HUES6 (cell line): ENCODE data around the gene SGSM2.
A peak's percentile ranks its signal among the peaks of the same experiment; 100 is the strongest.

Experiments used
- H3K27ac ChIP-seq: 2 replicates; pipeline ENCODE4 v1.7.0; 2013; ENCODE audit warnings: low read depth, mild to moderate bottlenecking, low read length, inconsistent platforms
- H3K27me3 ChIP-seq: 2 replicates; pipeline ENCODE4 v1.6.1; 2013; ENCODE audit warnings: low read length; ENCODE audit not compliant: control insufficient read depth, insufficient read depth
- H3K36me3 ChIP-seq: 2 replicates; pipeline ENCODE4 v1.6.1; 2013; ENCODE audit warnings: low read length; ENCODE audit not compliant: control insufficient read depth, insufficient read depth
- H3K4me1 ChIP-seq: 2 replicates; pipeline ENCODE4 v1.6.1; 2013; ENCODE audit warnings: low read length; ENCODE audit not compliant: control insufficient read depth, insufficient read depth
- H3K4me3 ChIP-seq: 2 replicates; pipeline ENCODE4 v1.5.1; 2013; ENCODE audit warnings: low read depth, low read length
- H3K9ac ChIP-seq: one replicate; pipeline ENCODE4 v1.6.1; 2013; ENCODE audit warnings: mild to moderate bottlenecking, low read length
- H3K9me3 ChIP-seq: 2 replicates; pipeline ENCODE4 v1.6.1; 2013; ENCODE audit warnings: low read depth, low read length; ENCODE audit not compliant: control insufficient read depth, insufficient read depth

The SGSM2 gene

DNA sequence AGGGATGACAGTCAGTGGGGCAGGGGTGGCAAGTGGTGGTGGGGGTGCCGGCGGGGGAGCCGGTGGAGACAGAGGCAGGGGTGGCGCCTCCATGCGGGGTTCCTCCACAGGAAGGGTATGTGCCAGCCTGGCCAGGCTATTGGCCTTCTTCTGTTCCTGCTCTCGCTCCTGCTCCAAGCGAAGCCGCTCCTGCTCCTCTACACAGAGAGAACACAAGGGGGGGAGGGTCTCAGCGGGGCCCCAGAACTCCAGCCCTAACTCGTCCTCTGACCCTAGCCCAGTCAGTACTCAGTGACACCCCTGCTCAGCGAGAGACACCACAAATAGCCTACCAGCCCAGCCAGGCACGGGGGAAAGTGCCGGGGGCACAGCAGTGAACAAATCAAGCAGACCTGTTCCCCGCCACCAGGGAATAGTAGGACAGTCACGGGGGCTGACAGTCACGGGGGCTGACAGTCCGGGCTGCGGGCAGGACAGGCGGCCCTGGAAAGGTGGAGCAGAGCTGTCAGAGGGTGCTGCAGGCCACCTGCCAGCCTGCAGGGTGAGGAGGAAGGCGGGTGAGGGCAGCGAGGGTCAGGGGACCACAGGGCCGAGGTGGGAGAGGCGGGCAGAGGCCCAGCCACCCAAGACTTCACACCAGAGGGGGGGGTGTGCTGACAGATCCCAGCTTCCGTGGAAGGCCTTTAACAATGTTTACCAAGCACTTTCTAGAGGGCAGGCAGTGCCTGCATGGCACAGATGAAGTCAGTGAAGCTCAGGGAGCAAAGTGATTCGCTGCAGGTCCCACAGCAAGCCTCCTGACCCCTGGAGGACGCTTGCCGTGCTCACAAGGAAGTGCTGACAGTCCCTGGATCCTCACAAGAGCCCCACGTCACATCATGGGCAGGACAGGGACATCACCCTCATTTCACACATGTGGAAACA is 58.2 kb downstream of the SGSM2 start:
- Histone ChIP-seq H3K9ac (no peak overlapping the region), H3K27me3 (no peaks in the 10 kb centered on the region), H3K9me3 (no peaks in the 10 kb centered on the region), H3K4me3 (peak overlapping the region; percentile 56; the same call in 1 of the 2 replicates), H3K27ac (no peak overlapping the region), H3K4me1 (peaks cover 47% of the 10 kb centered on the region), H3K36me3 (no peaks in the 10 kb centered on the region)

DNA sequence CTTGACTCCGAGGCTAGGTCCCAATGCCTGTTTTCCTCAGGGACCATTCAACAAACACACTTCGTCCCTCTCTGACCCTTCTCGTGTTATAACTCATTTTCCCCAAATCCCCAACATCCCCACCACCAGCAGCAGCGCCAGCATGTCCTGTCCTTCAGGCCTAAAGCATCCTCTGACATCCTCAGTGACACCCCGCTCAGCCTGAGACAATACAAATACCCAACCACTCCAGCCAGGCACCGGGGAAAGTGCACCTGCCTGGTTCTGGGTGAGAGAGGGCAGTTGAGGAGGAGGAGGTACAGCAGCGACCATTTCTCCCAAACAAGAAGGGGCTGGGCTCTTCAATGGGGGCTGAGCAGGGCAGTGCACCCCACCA is 58.9 kb downstream of the SGSM2 start:
- H3K4me1 ChIP-seq = peaks cover 47% of the 10 kb centered on the region
- H3K9ac ChIP-seq = peak overlapping the region; percentile 46

DNA sequence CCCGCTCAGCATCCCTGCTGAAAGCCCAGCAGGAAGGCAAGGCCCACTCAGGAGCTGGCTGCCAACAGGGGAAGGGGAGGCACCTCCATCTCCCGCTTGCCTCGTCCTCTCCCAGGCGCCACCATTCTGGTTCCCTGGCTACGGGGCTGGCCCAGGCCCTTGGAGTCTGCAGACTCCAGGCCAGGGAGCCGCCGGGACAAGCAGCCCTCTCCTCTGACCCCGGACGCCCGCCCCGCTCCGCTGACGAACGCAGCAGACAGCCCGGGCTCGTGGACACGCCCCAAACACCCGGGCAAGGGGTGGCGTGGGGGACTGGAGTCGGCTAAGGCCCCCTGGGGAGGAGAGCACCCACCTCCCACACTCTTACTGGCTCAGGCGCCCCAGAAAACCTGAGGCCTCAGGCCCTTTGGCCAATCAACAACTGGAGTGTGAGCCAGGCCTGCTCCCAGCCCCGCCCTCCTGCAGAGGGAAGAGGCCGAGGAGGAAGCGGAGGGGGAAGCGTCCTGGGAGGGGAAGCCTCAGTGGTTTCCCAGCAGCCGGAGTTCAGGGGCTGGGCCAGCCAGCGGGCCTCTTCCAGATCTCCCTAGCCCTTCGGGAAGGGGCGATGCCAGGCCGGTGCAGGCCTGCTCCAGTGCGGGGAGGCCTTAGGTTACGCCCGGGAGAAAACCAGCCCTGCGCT is 59.4 kb downstream of the SGSM2 start:
- H3K9me3 ChIP-seq = no peaks in the 10 kb centered on the region
- H3K4me3 ChIP-seq = peak overlapping the region; percentile 56
- no peaks in the 10 kb centered on the region for H3K36me3 ChIP-seq
- H3K27me3 ChIP-seq = no peaks in the 10 kb centered on the region
- peak overlapping the region; percentile 47; the same call in 1 of the 2 replicates for H3K27ac ChIP-seq
- peaks cover 47% of the 10 kb centered on the region for H3K4me1 ChIP-seq
- peak overlapping the region; percentile 46 for H3K9ac ChIP-seq

More for the DNA sequence above, 58.9 kb downstream of the SGSM2 start:
- Histone ChIP-seq H3K4me3 (peak overlapping the region; percentile 56), H3K9me3 (no peaks in the 10 kb centered on the region), H3K27ac (peak overlapping the region; percentile 47; the same call in 1 of the 2 replicates), H3K27me3 (no peaks in the 10 kb centered on the region), H3K36me3 (no peaks in the 10 kb centered on the region)

DNA sequence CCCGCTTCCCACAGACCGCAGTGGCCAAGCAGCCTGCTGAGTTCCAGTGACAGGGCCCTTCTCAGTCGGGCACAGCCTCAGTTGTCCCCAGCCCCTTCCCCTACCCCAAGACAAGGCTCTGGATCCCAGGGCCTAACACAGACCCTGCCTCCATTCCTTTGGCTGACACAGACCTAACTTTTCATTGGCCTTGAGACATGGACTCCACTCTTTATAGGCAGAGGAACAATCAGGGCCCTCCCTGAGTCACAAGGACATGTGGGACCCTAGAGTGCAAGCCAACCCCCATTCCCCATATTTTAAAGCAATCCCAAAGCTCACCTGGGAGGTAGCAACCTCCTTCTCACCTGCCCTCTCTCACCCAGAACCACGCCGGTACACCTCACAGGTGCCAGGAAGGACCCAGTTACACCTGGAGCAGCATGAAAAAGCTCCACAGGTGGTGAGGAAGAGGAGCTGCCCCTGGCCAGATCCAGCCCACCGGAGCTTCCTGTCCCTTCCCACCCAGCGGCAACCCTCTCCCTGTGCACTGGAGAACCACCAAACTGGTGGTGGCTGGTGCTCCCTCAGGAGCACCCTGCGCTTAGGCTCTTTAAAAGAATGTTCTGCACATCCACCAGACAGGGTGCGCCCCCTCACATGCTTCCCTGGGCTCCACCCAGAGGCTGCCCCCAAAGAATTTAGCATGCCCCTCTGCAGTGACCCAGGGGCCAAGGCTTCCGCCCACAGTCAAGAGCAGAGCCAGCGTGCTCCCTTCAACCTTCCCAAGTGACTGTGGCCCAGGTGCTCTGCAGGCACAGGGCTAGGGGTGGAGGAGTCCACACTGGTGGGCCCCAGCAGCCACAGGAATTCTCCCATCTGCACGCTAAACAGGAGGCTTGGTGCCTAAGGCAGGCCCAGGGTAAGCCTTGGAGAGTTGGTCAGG is 60.2 kb downstream of the SGSM2 start:
- H3K4me1 ChIP-seq = peaks cover 39% of the 10 kb centered on the region

DNA sequence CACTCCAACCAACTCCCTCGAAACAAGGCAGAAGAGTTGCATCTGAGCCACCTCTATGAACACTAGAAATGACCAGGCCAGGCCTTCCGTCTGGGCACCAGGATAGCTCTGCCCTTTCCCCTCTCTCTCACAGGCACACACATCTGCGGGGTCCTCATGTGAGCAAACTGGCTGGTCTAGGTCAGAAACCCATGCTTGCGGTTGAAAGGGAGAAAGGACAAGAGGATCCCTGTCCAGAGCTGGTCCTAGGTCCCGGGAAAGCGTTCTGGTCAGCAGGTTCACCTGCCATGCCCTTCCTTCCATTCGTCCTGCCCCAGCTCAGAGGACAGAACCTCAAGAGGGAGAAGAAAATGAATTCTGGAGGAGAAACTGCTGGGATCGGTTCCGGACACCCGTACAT is 60.9 kb downstream of the SGSM2 start:
- Histone ChIP-seq H3K27me3 (no peaks in the 10 kb centered on the region), H3K27ac (peak overlapping the region; percentile 26; the same call in 1 of the 2 replicates), H3K36me3 (no peaks in the 10 kb centered on the region), H3K9me3 (no peaks in the 10 kb centered on the region), H3K9ac (peak overlapping the region; percentile 86), H3K4me1 (peaks cover 39% of the 10 kb centered on the region), H3K4me3 (peak overlapping the region; percentile 65)

More for the DNA sequence above, 60.2 kb downstream of the SGSM2 start:
- Histone ChIP-seq H3K9ac (peak overlapping the region; percentile 86), H3K36me3 (no peaks in the 10 kb centered on the region), H3K9me3 (no peaks in the 10 kb centered on the region), H3K27ac (0 out of 2 replicates have a peak overlapping the region, but pooled peaks have one; percentile 26), H3K4me3 (peak overlapping the region; percentile 65), H3K27me3 (no peaks in the 10 kb centered on the region)

DNA sequence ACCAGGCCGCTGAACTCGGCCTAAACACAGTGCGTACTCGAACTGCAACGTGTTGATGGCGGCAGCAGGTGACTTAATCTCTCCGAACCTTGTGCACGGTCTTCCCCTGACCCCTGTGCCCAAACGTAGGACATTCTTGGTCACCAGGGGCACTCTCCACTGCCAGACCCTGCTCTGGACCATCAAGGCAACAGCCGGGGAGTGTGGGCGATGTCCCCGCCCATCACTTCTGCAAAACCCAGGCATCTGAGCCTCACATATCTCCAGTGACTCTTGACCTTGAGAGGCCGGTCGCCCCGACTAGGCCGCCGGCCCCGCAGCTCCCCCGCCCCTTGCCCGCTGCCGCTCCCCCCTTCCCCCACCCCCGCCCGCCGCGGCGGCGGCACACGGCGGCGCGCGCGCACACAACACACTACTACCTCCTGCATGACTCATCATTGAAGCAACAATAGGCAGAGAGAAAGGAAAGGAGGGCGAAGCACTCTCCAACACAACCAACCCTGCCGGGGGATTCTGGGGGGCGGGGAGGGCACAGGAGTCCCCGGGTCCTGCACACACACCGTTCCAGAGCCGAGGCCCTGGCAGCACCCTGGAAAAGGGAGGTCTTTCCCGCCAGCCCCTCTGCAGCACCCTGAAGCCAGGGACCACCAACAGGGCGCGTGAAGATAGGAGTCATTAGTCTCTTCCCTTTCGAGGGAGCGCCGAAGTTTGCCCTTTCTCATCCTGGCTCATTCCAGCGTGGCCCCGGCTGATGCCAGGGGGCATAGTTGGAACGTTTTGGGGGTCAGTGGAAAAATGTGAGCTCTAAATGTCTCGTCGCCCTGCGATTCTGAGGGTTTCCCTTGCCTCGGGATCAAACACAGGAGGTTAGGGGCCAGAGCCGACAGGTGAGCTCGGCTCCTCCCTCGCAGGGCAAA is 61.6 kb downstream of the SGSM2 start:
- H3K9ac ChIP-seq = peak overlapping the region; percentile 95
- H3K27ac ChIP-seq = peak overlapping the region; percentile 98
- H3K4me3 ChIP-seq = peak overlapping the region; percentile 93
- H3K27me3 ChIP-seq = no peaks in the 10 kb centered on the region
- H3K4me1 ChIP-seq = peaks cover 39% of the 10 kb centered on the region
- H3K36me3 ChIP-seq = no peaks in the 10 kb centered on the region
- no peaks in the 10 kb centered on the region for H3K9me3 ChIP-seq

DNA sequence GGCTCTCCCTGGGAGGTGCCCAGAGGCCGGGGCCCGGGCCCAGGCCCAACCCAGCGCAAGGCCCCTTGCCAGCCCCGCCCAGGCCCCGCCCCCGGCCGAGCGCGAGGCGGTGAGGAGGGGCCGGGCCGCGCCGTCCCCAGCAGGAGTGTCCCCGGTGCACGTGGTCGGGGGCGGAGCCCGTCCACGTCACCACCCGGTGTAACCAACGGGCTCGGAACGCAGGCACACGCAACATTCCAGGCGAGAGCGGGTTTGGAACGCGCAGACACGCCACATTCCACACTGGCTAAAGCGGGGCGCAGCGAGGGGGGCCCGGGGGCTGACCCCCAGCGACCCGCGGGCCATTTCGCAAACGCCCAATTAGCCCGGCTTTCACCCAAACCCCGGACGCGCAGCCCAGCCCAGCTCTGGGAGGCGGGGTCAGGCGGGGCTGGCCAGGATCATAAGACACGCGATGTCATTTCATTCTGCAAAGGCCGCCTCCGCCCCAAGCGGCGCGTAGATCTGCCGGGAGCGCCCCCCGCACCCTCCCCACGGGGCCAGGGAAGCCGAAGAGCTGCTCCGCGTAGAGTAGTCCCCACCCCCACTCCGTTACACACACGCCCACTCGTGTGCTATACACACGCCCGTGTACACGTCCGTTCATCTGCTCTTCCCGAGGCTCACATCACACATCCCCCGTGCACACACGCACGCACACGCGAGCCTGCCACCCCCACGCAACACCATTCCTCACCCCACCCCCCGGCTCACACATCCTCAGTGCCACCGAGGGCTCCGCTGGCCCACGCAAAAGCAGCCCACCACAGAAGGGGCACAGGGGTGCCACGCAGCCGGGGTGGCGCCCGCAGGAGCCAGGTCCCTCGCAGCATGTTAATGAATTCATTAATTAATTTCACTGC is 62.5 kb downstream of the SGSM2 start:
- Histone ChIP-seq H3K9me3 (no peaks in the 10 kb centered on the region), H3K36me3 (no peaks in the 10 kb centered on the region), H3K27me3 (no peaks in the 10 kb centered on the region), H3K9ac (peak overlapping the region; percentile 95), H3K27ac (peak overlapping the region; percentile 98), H3K4me3 (peak overlapping the region; percentile 93), H3K4me1 (peaks cover 33% of the 10 kb centered on the region)

DNA sequence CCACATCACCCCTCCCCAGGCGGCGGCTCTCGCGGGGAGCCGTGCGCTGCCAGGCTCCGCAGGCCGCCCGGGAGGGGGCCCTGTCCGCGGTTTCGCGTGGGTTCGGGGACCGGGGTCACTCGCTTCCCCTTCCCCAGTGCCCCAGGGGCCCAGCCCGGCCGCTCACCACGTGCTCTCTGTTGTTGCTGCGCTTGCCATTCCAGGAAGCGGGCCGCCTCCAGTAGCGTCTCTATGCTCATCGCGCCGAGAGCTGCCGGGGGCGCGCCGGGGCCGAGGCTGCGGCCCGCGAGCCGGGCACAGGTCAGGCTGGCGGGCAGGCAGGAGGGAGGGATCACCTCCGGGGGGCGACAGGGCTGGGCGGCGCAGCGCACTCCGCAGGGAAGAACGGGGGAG is 63.2 kb downstream of the SGSM2 start:
- Histone ChIP-seq H3K4me1 (peaks cover 30% of the 10 kb centered on the region), H3K9me3 (no peaks in the 10 kb centered on the region), H3K36me3 (no peaks in the 10 kb centered on the region), H3K27me3 (no peaks in the 10 kb centered on the region), H3K9ac (peak overlapping the region; percentile 83), H3K27ac (peak overlapping the region; percentile 93), H3K4me3 (peak overlapping the region; percentile 93)

DNA sequence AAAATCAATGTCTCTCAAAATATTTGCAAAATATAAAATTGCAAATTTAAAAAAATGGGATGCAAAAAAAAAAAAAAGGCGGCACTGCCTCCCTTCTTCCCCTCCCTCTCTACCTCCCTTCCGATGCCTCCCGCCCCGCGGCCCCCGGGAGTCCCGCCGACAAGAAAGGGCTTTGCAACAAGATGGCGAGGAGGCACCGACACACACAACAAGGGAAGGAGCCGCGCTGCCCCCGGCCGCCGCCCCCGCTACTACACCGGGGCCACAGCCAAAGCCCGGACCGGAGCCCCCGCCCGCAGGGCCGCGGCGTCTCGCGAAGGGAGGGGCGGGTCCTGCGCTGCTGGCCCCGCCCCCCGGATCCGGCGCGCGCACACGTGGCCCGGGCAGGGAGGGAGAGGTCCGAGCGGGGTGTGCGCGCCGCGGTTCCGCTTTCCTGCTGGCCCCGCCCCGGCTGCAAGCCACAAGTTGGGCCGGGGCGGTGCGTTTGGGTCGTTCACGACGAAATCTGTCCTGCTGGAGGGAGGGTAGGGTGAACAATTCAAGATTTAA is 63.6 kb downstream of the SGSM2 start, which contains the start of gene MNT:
TSS of gene MNT (minus strand) at position 184 of the 549 bp plus-strand sequence. CDS start 348 bp downstream, outside the sequence.
- Histone ChIP-seq H3K4me1 (peaks cover 25% of the 10 kb centered on the region), H3K9me3 (no peaks in the 10 kb centered on the region), H3K9ac (peak within 1 kb of the TSS; percentile 91), H3K27me3 (no peaks in the 10 kb centered on the region), H3K4me3 (peak within 1 kb of the TSS; percentile 93), H3K36me3 (no peaks in the 10 kb centered on the region), H3K27ac (peak within 1 kb of the TSS; percentile 93)
